GM18951 (cell line): ENCODE results near the gene USP26.
"Not testable (repeated sequence)": the region's sequence is repeated elsewhere in the genome, so short reads cannot be mapped to it uniquely, and the experiment has no call there.

Experiments
- POLR2A ChIP-seq: IDR thresholded peaks from 4 replicates; pipeline ENCODE4 v1.6.1; 2011; ENCODE audit warnings: mild to moderate bottlenecking; ENCODE audit not compliant: insufficient read length, insufficient read depth; ENCODE audit errors: extremely low read depth
- in situ Hi-C: fragments of 300-500 bp; cut with MboI; formaldehyde crosslinking; loops from one replicate; pipeline ENCODE4 v1.12.0; 2022; ENCODE audit warnings: low sequenced_read_pairs, mixed read lengths, inconsistent platforms; ENCODE audit not compliant: unreplicated experiment

The USP26 gene, protein sequence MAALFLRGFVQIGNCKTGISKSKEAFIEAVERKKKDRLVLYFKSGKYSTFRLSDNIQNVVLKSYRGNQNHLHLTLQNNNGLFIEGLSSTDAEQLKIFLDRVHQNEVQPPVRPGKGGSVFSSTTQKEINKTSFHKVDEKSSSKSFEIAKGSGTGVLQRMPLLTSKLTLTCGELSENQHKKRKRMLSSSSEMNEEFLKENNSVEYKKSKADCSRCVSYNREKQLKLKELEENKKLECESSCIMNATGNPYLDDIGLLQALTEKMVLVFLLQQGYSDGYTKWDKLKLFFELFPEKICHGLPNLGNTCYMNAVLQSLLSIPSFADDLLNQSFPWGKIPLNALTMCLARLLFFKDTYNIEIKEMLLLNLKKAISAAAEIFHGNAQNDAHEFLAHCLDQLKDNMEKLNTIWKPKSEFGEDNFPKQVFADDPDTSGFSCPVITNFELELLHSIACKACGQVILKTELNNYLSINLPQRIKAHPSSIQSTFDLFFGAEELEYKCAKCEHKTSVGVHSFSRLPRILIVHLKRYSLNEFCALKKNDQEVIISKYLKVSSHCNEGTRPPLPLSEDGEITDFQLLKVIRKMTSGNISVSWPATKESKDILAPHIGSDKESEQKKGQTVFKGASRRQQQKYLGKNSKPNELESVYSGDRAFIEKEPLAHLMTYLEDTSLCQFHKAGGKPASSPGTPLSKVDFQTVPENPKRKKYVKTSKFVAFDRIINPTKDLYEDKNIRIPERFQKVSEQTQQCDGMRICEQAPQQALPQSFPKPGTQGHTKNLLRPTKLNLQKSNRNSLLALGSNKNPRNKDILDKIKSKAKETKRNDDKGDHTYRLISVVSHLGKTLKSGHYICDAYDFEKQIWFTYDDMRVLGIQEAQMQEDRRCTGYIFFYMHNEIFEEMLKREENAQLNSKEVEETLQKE

DNA sequence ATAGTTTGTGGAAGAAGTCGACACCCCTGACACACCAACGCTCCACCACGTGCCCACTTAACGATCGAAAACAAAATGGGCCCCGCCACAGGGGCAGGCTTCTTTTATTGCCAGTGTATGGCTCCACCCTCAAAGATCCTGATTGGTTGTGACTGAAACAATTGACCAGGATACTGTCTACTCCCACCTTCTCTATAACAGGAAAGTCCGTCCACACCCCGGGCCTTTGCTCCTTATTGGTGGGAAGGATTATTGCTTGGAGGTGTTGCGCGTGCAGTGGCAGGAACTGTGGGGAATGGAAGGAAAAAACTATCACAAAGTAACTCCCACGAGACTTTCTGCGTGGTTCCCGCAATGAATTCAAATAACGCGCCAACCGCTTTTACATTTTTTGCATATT lies at the start of gene USP26:
Gene USP26 (minus strand): TSS at position 79 of the 400 bp plus-strand sequence. CDS start 68,889 bp downstream, outside the sequence.
- no peak for TF ChIP-seq POLR2A
- in situ Hi-C loops = no loop called here

DNA sequence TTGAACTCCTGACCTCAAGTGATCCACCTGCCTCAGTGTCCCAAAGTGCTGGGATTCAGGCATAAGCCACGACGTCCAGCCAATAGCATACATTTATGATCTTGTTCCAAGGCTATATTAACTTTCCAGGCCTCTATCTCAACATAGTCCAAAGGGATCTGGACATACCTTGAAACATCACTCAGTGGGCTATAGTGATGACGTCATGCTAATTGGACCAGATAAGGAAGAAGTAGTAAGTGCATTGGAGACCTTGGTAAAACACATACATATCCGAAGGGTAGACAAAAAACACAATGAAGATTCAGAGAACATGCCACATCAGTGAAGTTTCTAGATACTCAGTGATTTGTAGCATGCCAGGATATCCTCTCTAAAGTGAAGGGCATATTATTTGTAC lies 37.4 kb upstream of the USP26 start:
- TF ChIP-seq POLR2A = no peak
- in situ Hi-C loops = no loop called here

DNA sequence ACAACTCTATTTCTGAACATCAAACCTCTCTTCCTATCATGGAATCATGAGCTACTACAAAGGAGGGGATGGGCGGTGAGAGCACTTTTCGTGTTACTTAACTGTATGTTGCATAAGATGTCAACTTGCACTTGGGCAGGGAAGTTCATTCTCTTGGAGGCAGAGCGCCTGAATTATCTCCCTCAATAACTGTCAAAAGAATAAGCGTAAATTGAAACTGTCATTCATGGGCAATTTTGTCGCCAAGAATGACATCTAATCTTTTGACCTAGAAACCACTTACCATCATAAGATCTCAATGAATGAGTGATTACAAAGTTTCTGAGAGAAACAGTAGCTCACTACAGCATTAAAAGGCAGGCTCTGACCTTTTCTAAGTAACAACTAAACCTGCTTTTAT lies 23.5 kb upstream of the USP26 start:
- no peak for TF ChIP-seq POLR2A
- in situ Hi-C loops = no loop called here

DNA sequence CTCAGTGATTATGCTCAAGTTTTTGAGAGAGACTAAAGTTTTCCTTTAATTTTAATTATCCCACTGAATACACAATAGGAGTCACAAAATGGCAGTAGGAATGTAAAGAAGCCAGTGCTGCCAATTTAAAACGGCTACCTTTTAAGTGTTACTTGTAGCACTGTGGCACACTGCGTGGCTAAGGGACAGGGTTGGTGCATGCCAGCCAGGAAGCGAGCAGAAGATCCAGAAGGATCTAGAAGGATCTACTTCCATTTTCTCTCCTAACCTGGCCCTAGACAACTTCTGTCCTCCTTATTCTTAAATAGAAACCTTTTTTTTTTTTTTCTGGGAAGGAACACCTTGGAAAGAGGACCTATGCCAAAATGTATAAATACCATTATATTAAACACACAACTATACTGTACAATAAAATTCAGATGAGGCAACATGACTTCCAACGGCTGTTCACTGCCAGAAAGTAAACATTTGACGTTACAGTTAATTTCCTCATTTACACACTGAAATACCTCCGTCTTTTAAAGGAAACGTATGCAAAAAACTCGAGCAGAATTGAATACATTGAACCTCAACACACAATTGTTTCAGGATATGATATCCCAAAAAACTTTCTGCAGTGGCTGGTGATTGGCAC lies 2.7 kb downstream of the USP26 start:
- TF ChIP-seq POLR2A = no peak
- in situ Hi-C loops = no loop called here

DNA sequence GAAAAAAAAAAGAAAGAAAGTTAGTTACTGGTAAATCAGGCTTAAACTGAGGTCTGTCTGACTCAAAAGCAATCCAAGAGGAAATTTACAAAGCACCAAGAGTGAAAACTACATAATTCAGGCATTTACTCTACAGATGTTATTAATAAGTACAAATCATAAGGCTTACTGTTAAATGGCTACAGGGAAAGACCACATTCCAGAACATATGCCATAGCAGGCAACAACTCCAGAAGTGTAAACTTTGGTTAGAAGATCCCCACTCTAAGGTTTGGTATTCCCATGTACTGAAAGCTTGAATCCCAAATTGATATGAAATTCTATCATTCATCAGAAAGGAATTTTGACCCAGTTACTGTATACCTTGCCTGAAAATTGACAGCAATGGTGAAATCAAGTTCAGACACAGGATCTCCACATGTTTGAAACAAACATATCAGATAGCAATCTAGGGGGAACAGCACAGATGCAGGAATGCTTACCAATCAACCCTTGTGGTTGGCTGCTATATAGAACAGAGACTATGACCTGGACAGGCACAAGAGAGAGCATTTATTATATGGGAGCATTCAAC lies 6.6 kb downstream of the USP26 start:
- TF ChIP-seq POLR2A = no peak
- in situ Hi-C loops = no loop called here

DNA sequence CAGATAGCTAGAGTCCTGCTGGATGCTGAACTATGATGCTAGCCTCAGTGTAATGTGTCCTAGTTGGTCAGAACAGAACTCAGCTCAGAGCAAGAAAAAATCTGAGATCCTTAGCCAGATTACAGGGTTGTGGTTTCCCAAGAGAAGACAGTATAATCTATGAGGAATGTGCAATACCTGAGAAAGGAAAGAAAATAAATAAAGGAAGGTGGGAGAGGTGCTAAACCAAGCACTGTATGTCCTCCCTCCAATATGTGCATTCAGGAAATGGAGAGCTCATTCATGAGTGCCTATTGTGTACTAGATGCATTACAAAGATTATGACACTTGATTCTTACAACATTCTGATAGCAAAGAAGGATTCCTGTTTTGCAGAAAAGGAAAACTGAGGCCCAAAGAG lies 7.5 kb downstream of the USP26 start:
- in situ Hi-C loops = no loop called here

DNA sequence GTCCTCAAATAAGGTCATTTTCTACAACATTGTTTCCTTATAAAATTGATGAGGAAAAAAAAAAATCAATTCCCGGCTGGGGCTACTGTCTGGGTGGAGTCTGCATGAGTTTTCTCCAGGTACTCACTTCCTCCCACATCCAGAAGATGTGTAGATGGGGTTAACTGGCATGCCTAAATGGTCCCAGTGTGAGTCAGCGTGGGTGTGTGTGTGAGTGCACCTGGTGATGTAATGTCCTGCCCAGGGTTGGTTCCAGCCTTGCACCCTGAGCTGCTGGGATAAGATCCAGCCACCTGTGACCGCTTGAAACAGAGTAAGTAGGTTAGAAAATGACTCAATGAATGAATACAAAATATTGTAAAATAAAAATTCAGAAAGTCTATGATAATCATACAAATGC lies 11.1 kb downstream of the USP26 start:
- in situ Hi-C loops = no loop called here
- TF ChIP-seq POLR2A = no peak

More for the DNA sequence above, 7.5 kb downstream of the USP26 start:
- TF ChIP-seq POLR2A = no peak

DNA sequence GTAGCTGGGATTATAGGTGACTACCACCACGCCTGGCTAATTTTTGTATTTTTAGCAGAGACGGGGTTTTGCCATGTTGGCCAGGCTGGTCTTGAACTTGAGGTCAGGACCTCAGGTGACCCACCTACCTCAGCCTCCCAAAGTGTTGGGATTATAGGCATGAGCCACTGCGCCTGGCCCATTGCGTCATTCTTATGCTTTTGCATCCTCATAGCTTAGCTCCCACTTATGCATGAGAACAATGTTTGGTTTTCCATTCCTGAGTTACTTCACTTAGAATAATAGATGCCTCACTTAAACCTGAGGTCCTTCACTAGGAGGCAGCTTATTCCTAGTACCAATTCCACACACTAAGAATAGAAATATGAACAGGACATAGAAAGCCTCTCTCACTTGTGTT lies 11.9 kb downstream of the USP26 start:
- in situ Hi-C loops = not testable (repeated sequence)

DNA sequence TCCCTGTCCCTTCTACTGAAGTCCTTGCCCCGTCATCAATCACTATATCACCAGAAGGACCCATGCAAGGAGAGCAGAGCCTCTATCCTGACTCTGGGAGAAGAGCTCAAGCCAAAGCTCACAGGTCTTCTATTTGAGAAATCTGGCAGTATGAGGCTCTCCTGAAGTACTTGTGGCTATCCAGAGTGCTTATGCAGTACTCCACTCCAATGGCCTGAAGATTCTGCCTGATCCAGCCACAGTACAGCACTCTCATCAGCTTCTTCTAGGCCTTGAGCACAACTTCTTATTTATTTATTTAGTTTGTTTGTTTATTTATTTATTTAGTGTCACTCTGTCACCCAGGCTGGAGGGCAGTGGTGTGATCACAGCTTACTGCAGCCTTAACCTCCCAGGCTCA lies 13.0 kb downstream of the USP26 start:
- in situ Hi-C loops = no loop called here
- no peak for TF ChIP-seq POLR2A

DNA sequence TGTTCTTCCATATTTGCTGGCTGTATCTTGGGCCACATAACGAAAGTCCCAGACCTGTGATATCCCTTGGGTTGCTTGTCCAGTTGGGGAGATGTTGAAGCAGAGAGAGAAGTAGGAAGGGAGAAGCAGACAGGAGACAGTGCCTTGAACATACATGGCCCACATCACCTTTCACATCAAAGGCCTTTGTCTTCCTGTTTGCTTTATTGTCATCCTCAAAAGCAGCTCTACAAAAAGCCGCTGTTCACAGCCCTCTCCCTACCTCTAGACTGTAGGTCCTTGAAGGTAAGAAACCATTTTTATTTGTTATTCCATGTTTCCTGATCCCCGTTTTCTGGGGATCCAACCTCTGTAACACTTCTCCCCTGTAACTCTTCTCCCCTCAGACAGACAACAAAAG lies 14.9 kb downstream of the USP26 start:
- no peak for TF ChIP-seq POLR2A
- in situ Hi-C loops = no loop called here

DNA sequence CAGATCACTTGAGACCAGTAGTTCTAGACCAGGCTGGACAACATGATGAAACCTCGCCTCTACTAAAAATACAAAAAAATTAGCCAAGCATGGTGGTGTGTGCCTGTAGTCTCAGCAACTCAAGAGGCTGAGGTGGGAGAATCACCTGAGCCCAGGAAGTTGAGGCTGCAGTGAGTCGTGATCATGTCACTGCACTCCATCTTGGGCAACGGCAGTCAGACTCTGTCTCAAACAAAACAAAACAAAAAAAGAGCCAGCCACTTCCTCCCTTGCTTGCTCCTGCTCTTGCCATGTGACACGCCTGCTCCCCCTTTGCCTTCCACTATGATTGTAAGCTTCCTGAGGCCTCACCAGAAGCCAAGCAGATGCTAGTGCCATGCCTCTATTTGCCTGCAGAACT lies 19.1 kb downstream of the USP26 start:
- in situ Hi-C loops = not testable (repeated sequence)

DNA sequence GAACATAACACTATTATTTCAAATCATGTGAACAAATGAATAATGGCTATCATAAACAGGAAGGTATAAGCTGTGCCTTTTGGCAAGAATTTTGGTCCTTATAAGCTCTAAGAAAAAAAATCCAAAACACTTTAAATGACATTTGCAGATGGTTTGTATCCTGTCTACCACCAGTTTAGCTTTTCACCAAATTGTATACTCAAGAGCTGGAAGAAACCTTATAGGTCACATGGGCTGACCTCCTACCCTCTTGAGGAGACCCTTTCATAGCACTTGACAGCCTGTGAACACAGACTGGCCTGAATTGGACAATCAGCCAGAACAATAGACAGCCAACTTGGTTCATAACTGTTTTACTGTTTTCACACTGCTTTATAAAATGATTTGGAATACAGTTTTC lies 24.3 kb downstream of the USP26 start:
- no peak for TF ChIP-seq POLR2A
- in situ Hi-C loops = no loop called here

DNA sequence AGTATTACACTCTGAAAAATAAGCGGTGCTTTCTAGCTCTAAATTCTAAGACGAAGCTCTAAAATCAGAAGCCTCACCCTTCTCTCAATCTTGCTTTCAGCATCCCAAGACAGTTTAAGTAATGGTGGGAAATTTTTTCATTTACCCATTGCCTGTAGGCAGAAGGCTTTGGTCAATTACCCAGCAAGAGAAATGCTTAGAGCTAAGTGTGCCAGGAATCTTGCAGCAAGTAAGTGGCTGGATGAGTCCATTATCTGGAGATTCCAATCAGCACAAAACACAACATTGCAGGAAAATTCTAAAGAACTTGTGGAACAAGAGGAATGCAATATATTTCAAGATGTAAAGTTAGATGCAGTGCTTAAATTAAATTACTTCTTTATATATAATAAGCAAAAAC lies 28.4 kb downstream of the USP26 start:
- in situ Hi-C loops = no loop called here
- no peak for TF ChIP-seq POLR2A
